SK-N-SH (cell line): ENCODE data around the gene PPP1R14B. TPM values are rescaled to one million over a fixed set of nuclear protein-coding genes. Genes with fewer than 3 reads are reported as not detected.

Experiments
- CTCF ChIA-PET: fragments of 300-600, 350-600 bp; formaldehyde crosslinking; extraction: SDS; loops from one replicate; lab custom pipeline; 2021; lab: Yijun Ruan, JAX
- POLR2A ChIA-PET: fragments of 350-600 bp; sonication (Branson Sonifier 250); formaldehyde crosslinking; extraction: SDS; loops from one replicate; lab custom pipeline; 2020; ENCODE audit warnings: antibody characterized with exemption, inconsistent platforms; lab: Yijun Ruan, JAX
- DNase-seq: peaks from one replicate; pipeline ENCODE4 v3.0.0; 2012
- H2AFZ ChIP-seq: fragments of 200-600 bp; sonication (generic); 2 replicates; pipeline ENCODE4 v1.8.1; 2016; ENCODE audit warnings: antibody characterized with exemption, mild to moderate bottlenecking, low read depth
- H3F3A ChIP-seq: fragments of 200-600 bp; sonication (generic); replicated peaks from 2 replicates; pipeline ENCODE3; 2016; ENCODE audit warnings: antibody characterized with exemption, mild to moderate bottlenecking; ENCODE audit not compliant: insufficient read depth
- H3K27ac ChIP-seq, 2 experiments: fragments of 200-500 bp in 1 of 2; fragments of 200-600 bp in 1 of 2; sonication (Bioruptor generic) in 1 of 2; sonication (generic), shearing (Covaris generic) in 1 of 2; 2 replicates each; pipeline versions ENCODE4 v1.5.1 to v1.6.1; 2014 to 2016; ENCODE audit warnings: low read depth in 2 of 2, inconsistent platforms in 1 of 2, low read length in 1 of 2, mild to moderate bottlenecking in 1 of 2, mixed read lengths in 1 of 2
- H3K27me3 ChIP-seq: fragments of 200-600 bp; sonication (generic), shearing (Covaris generic); 2 replicates; pipeline ENCODE4 v1.6.1; 2016; ENCODE audit warnings: mixed run types; ENCODE audit not compliant: insufficient read depth
- H3K36me3 ChIP-seq, 2 experiments: fragments of 200-500 bp in 1 of 2; fragments of 200-600 bp in 1 of 2; sonication (Bioruptor generic) in 1 of 2; sonication (generic) in 1 of 2; replicated peaks in 1 of 2; 2 replicates each; pipeline versions ENCODE3 to v1.5.1; 2014 to 2016; ENCODE audit warnings: low read length in 1 of 2, mild to moderate bottlenecking in 1 of 2; ENCODE audit not compliant: insufficient read depth in 2 of 2, control insufficient read depth in 1 of 2
- H3K4me1 ChIP-seq, 2 experiments: fragments of 200-500 bp in 1 of 2; fragments of 200-600 bp in 1 of 2; sonication (Bioruptor generic) in 1 of 2; sonication (generic), shearing (Covaris generic) in 1 of 2; 2 replicates each; pipeline versions ENCODE4 v1.5.1 to v1.6.1; 2014 to 2016; ENCODE audit warnings: low read depth in 1 of 2, low read length in 1 of 2, mixed run types in 1 of 2; ENCODE audit not compliant: insufficient read depth in 2 of 2, control insufficient read depth in 1 of 2
- H3K4me2 ChIP-seq: fragments of 200-600 bp; sonication (generic), shearing (Covaris generic); 2 replicates; pipeline ENCODE4 v1.6.1; 2017; ENCODE audit warnings: mixed run types
- H3K4me3 ChIP-seq, 2 experiments: fragments of 200-500 bp in 1 of 2; fragments of 200-600 bp in 1 of 2; sonication (Bioruptor generic) in 1 of 2; sonication (generic), shearing (Covaris generic) in 1 of 2; 2 replicates each; pipeline versions ENCODE4 v1.5.1 to v1.8.1; 2014 to 2016; ENCODE audit warnings: low read depth in 2 of 2, inconsistent platforms in 1 of 2, low read length in 1 of 2, mild to moderate bottlenecking in 1 of 2, mixed read lengths in 1 of 2, moderate library complexity in 1 of 2
- H3K79me2 ChIP-seq: fragments of 200-600 bp; sonication (generic); 2 replicates; pipeline ENCODE4 v1.8.1; 2017; ENCODE audit warnings: mild to moderate bottlenecking; ENCODE audit not compliant: insufficient read depth
- H3K9ac ChIP-seq: fragments of 200-600 bp; sonication (generic); 2 replicates; pipeline ENCODE4 v1.6.1; 2017; ENCODE audit warnings: mixed run types
- H3K9me2 ChIP-seq: fragments of 200-600 bp; sonication (generic); 2 replicates; pipeline ENCODE4 v1.6.1; 2017; ENCODE audit warnings: mixed run types
- H3K9me3 ChIP-seq: fragments of 200-600 bp; sonication (generic); 2 replicates; pipeline ENCODE4 v1.6.1; 2017; ENCODE audit warnings: mixed run types, mild to moderate bottlenecking, moderate library complexity
- H4K20me1 ChIP-seq: fragments of 200-600 bp; sonication (generic); 2 replicates; pipeline ENCODE4 v1.6.1; 2017; ENCODE audit warnings: mild to moderate bottlenecking, mixed run types; ENCODE audit not compliant: insufficient read depth
- ELF1 ChIP-seq: IDR thresholded peaks from 2 replicates; pipeline ENCODE4 v1.4.0; 2012
- EP300 ChIP-seq, 2 experiments: IDR thresholded peaks; 2 replicates each; pipeline versions ENCODE4 v1.4.0 to v1.6.1; 2012; ENCODE audit warnings: borderline replicate concordance in 1 of 2, low read depth in 1 of 2, low read length in 1 of 2
- FOSL2 ChIP-seq: IDR thresholded peaks from 2 replicates; pipeline ENCODE4 v1.4.0; 2012; ENCODE audit warnings: low read depth, mild to moderate bottlenecking, moderate library complexity, borderline replicate concordance
- FOXM1 ChIP-seq: IDR thresholded peaks from 2 replicates; pipeline ENCODE4 v1.4.0; 2012; ENCODE audit warnings: low read depth, mild to moderate bottlenecking
- MAX ChIP-seq: IDR thresholded peaks from 2 replicates; pipeline ENCODE4 v1.4.0; 2012; ENCODE audit warnings: low read depth
- NRF1 ChIP-seq: IDR thresholded peaks from 2 replicates; pipeline ENCODE4 v1.6.1; 2012; ENCODE audit warnings: low read depth, mild to moderate bottlenecking, low read length
- PBX3 ChIP-seq: IDR thresholded peaks from 2 replicates; pipeline ENCODE4; 2012
- POLR2AphosphoS5 ChIP-seq: IDR thresholded peaks from 2 replicates; pipeline ENCODE4 v1.6.1; 2012; ENCODE audit warnings: low read depth, low read length
- RCOR1 ChIP-seq: fragments of 150-350 bp; IDR thresholded peaks from 2 replicates; pipeline ENCODE4 v1.6.1; 2017; ENCODE audit warnings: antibody characterized with exemption, low read length
- RFX5 ChIP-seq: IDR thresholded peaks from 2 replicates; pipeline ENCODE4 v1.6.1; 2012; ENCODE audit warnings: mild to moderate bottlenecking, improper control_type of control experiment, low read length
- SIN3A ChIP-seq: IDR thresholded peaks from 2 replicates; pipeline ENCODE4 v1.6.1; 2012; ENCODE audit warnings: low read depth, mild to moderate bottlenecking, low read length, moderate library complexity, borderline replicate concordance
- USF2 ChIP-seq: fragments of 150-350 bp; IDR thresholded peaks from 2 replicates; pipeline ENCODE4 v1.6.1; 2017; ENCODE audit warnings: antibody characterized with exemption, low read length, low read depth, borderline replicate concordance
- YY1 ChIP-seq: IDR thresholded peaks from 2 replicates; pipeline ENCODE4 v1.4.0; 2012; ENCODE audit warnings: low read depth, mild to moderate bottlenecking
- WGBS: methylation state at CpG from one replicate; pipeline ENCODE4 v1.1.6; 2017; ENCODE audit warnings: low lambda C conversion rate; 5-methylcytosine and 5-hydroxymethylcytosine counted together
- polyA plus RNA-seq, 3 experiments: library from polyadenylated mRNA; depleted of rRNA; stranded (reverse); fragments of >200 nt; gene quantifications; 2 replicates each; pipeline ENCODE4 v1.2.3, GENCODE V29; 2012

Gene PPP1R14B
- polyA plus RNA-seq, 1 of the 3 experiments (the other 2 are of a cell fraction): 523 TPM

- TF ChIP-seq PBX3 (no peak), YY1 (no peak), RCOR1 (no peak), FOSL2 (no peak), POLR2AphosphoS5 (no peak; the same call in 1 of the 2 replicates), USF2 (no peak), FOXM1 (no peak), EP300 (IDR thresholded peaks at IDR 0.05; ENCODE audit: borderline replicate concordance in 1 of 2, low read depth in 1 of 2, low read length in 1 of 2) (no peak), NRF1 (no peak)
Observed at GRCh38 chr11:64229090-64229743, 17.5 kb downstream of the PPP1R14B start (continued).

GRCh38 chr11:64227405-64227956, 19.3 kb downstream of the PPP1R14B start:
- Histone ChIP-seq H3K9me2 (no peaks in the 10 kb centered on the region), H3K27ac (peak overlapping the region in 1 of 2 experiments; percentile 31; a peak in 1 of 4 replicates), H3K9ac (peak overlapping the region; percentile 75), H4K20me1 (no peaks in the 10 kb centered on the region), H3K36me3 (peaks cover 0 to 14% of the 10 kb centered on the region in 2 experiments), H3K4me3 (peak overlapping the region; percentile 88 to 97), H2AFZ (no peak overlapping the region), H3K4me1 (peaks cover 15 to 48% of the 10 kb centered on the region in 2 experiments; a peak in 2 of 4 replicates), H3K4me2 (peak overlapping the region; percentile 98), H3K79me2 (peaks cover 42% of the 10 kb centered on the region), H3K9me3 (no peaks in the 10 kb centered on the region), H3F3A (peaks cover 10% of the 10 kb centered on the region), H3K27me3 (no peaks in the 10 kb centered on the region)
- TF ChIP-seq MAX (no peak), FOXM1 (no peak), RCOR1 (no peak), RFX5 (no peak), SIN3A (no peak), POLR2AphosphoS5 (no peak), ELF1 (no peak)
- WGBS: 85% methylated on average over 2 of the region's 3 CpGs
- DNase-seq: no peak
- ChIA-PET POLR2A (interaction anchor here (1.1 to 1.7 kb wide), 4 partner anchors 19 to 57 kb away, joined by 3 to 5 read pairs (median 4); partner anchors contain the start of genes BAD and PPP1R14B), CTCF (interaction anchor here (0.7 to 5.2 kb wide), 3 partner anchors 11 to 77 kb away, joined by 3 to 36 read pairs (median 9); partner anchors contain the start of genes ESRRA and PLCB3)
